Fibroblast of skin of scalp (primary cell): ENCODE data around the gene MED4.

ENCODE experiments used
- DNase-seq: peaks from one replicate; pipeline ENCODE4 v3.0.0-alpha.2; 2013

Gene MED4

DNA sequence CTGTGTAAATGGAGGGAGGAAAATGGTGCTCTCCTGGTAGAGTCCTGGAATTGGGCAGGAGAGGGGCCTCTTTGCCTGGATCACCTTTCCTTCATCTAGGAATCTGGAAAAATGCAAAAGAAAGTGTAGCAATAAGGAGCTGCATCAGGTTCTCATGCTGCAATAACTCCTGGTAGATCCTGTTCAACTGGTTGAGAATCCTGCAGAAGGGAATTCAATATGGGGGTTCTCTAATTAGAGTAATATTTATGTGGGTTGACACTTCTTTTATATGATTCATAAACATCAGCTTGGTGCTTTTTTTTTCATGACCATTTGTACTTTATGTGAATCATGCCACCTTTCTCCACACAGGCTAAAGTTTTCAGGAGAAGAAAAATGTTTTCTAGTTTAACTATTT, 66.8 kb downstream of the MED4 start:
- DNase-seq: no peak
